Neural progenitor cell (in vitro differentiated cells): ENCODE results near the gene PCDHA6.

ENCODE experiments used
- CTCF ChIP-seq: fragments of 200-600 bp; sonication (generic); IDR thresholded peaks from 2 replicates; pipeline ENCODE4 v1.5.1; 2017; ENCODE audit warnings: antibody characterized with exemption, mild to moderate bottlenecking
- EZH2 ChIP-seq: fragments of 200-600 bp; sonication (generic); IDR thresholded peaks from 2 replicates; pipeline ENCODE4 v1.6.1; 2017; ENCODE audit warnings: antibody characterized with exemption, mild to moderate bottlenecking, moderate library complexity

- TF ChIP-seq CTCF (no peak), EZH2 (no peak)
These were observed 6.1 kb upstream of the PCDHA6 start, which contains the start of gene PCDHA5 for GRCh38 chr5:140821375-140822280.
